Astrocyte of the spinal cord (primary cell): ENCODE measurements around the gene GAS7.

Experiments
- DNase-seq: peaks from one replicate; pipeline ENCODE4 v3.0.0; 2011; ENCODE audit warnings: low read depth, low spot score
- H3K4me3 ChIP-seq: 2 replicates; pipeline ENCODE4 v1.5.1; 2011; ENCODE audit warnings: low read depth, mild to moderate bottlenecking, low read length, moderate library complexity
- CTCF ChIP-seq: IDR thresholded peaks from 2 replicates; pipeline ENCODE4 v1.5.1; 2012; ENCODE audit warnings: low read depth, mild to moderate bottlenecking, low read length, inconsistent platforms
- in situ Hi-C: cut with HindIII; loops from 2 replicates; pipeline ENCODE4 v1.10.0; 2017; ENCODE audit warnings: low sequenced_read_pairs

Gene GAS7

DNA sequence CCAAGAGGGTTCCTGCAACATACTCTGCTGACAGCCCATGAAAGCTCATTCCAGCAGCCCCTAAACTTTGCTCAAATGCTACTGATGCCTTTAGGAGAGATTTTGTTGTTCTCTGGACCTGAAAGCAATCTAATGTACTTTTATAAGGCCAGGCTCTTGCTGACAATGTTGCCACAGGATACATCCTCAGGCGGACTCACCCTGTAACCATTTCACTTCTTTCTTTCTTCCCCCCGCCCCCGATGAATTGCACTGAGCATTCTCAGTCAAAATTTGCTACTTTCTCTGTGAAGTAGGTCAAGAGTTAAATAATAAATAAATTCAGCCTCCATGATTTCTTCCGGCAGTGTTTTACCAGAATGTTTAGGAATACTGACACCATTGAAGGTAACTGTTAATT lies 1.5 kb downstream of the GAS7 start:
- no peak overlapping the region for H3K4me3 ChIP-seq
- TF ChIP-seq CTCF: no peak
- in situ Hi-C loops: no loop called here
- no peak for DNase-seq

- TF ChIP-seq CTCF: no peak
- in situ Hi-C loops: no loop called here
Measured at GRCh38 chr17:10196384-10196895, 2.0 kb downstream of the GAS7 start.

DNA sequence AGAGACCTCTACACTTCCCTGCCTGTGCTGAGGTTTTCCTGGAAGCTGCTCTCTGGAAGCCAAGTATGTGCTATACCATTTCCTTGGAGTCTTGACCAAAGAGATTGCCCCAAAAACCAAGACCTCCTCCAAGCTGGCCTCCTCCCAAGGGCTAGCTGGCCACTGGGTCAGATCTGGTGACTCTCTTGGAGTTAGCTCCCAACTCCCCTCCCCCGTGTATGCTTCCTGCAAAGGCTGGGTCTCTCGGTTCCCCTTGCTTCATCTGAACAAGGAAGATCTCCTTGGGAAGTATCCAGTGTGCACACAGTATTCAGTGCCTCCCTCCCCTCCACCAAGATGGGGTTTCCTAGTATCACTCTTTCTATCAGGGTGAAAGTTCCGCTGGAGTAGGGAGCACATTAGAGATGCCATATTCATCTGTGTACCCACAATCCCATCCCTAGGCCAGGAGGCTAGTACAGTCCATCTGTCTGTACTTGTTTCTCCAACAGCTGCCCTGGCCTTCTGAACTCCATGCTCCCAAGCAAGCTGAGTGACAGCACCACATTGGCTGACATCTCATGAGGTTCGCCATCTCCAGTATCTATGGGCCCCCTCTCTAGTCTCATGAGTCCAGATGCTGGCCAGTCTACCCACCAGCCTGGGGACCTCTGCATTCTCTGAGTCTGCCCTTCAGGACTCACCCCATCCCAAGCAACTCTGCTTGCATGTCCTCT lies 3.2 kb downstream of the GAS7 start:
- H3K4me3 ChIP-seq: no peak overlapping the region
- in situ Hi-C loops: no loop called here
- TF ChIP-seq CTCF: no peak
- DNase-seq: no peak

More at GRCh38 chr17:10196384-10196895, 2.0 kb downstream of the GAS7 start:
- DNase-seq: no peak
- H3K4me3 ChIP-seq: no peak overlapping the region

- H3K4me3 ChIP-seq: no peak overlapping the region
- in situ Hi-C loops: no loop called here
- DNase-seq: no peak
- TF ChIP-seq CTCF: no peak
Measured at GRCh38 chr17:10193632-10194031, 4.8 kb downstream of the GAS7 start.

DNA sequence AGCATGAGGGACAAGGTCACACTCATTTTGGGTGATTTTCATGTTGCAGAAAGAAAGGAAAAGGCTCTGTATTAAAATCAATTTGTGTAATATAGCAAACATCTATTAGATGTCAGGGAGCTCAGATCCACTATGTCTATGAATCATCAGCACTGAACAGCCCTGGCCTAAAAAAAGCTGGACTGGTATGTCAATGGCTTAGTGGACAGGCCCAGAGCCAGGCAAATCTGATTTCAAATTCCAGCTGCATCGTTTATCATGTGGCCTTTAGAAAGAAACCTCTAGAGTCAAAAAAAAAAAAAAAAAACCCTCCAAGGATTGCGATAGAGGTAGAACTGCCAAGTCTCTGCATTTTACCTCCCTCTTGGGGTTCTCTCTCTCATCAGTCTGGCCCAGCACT lies 5.4 kb downstream of the GAS7 start:
- in situ Hi-C loops: no loop called here
- no peak for DNase-seq
- H3K4me3 ChIP-seq: no peak overlapping the region
- TF ChIP-seq CTCF: no peak

DNA sequence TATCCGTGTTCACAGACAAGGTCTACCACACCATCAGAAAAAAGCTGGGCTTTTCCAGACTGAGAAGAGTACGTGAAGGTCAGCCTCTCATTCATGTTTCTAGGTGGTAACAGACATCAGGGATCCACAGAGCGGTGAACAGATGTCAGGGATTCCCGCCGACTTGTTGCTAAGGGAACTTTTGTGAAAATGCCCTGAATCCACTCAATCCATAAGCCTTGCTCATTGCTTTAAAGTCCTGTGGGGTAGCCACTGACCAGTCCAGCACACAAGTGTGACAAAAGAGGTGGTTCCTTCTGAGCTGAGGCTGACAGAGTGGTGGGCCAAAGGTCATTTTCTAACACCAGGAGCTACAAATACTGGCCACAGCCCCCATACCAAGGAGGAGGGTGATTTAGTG lies 5.9 kb downstream of the GAS7 start:
- DNase-seq: no peak
- no peak overlapping the region for H3K4me3 ChIP-seq
- in situ Hi-C loops: no loop called here
- TF ChIP-seq CTCF: no peak
